NCI-H1417 (cell line): ENCODE results near the gene SLC22A23.
"Not testable (repeated sequence)": the region's sequence is repeated elsewhere in the genome, so short reads cannot be mapped to it uniquely, and the experiment has no call there.

Experiments used
- DNase-seq, 3 experiments: peaks; one replicate each; lab custom pipeline; 2025; lab: John Stamatoyannopoulos, UW

Gene SLC22A23

GRCh38 chr6:3263096-3263495 lies 193.8 kb downstream of the SLC22A23 start:
- no peak for DNase-seq

- DNase-seq = no peak
These were observed 194.9 kb downstream of the SLC22A23 start for GRCh38 chr6:3261921-3262320.

- DNase-seq = no peak
These were observed 195.4 kb downstream of the SLC22A23 start for GRCh38 chr6:3261518-3261820.

- no peak for DNase-seq
These were observed 195.9 kb downstream of the SLC22A23 start for GRCh38 chr6:3260772-3261517.

- no peak for DNase-seq
These were observed 196.6 kb downstream of the SLC22A23 start for GRCh38 chr6:3260296-3260695.

- peak; percentile 33 to 64 (median 55) for DNase-seq
These were observed 197.3 kb downstream of the SLC22A23 start for GRCh38 chr6:3259491-3259958.

- peak; percentile 88 to 90 (median 89) for DNase-seq
These were observed 197.9 kb downstream of the SLC22A23 start, which contains the start of gene PSMG4 for GRCh38 chr6:3258720-3259490. TSS of gene PSMG4 (plus strand) at chr6:3258947. CDS start at chr6:3259023, 76 bp downstream.

- DNase-seq = no peak
These were observed 198.6 kb downstream of the SLC22A23 start for GRCh38 chr6:3258201-3258600.

- DNase-seq = no peak
These were observed 203.3 kb downstream of the SLC22A23 start for GRCh38 chr6:3253597-3253961.

- DNase-seq = no peak
These were observed 203.8 kb downstream of the SLC22A23 start for GRCh38 chr6:3252861-3253596.

GRCh38 chr6:3252369-3252768 lies 204.5 kb downstream of the SLC22A23 start:
- no peak for DNase-seq

- DNase-seq = peak; percentile 70 to 82 (median 81)
These were observed 205.2 kb downstream of the SLC22A23 start for GRCh38 chr6:3251462-3252314.

GRCh38 chr6:3250231-3250675 lies 206.6 kb downstream of the SLC22A23 start:
- DNase-seq = no peak

GRCh38 chr6:3249821-3250220 lies 207.0 kb downstream of the SLC22A23 start:
- no peak for DNase-seq

GRCh38 chr6:3247255-3248146 lies 209.3 kb downstream of the SLC22A23 start:
- no peak for DNase-seq

- DNase-seq = no peak
These were observed 211.6 kb downstream of the SLC22A23 start for GRCh38 chr6:3245216-3245615.

GRCh38 chr6:3244832-3245161 lies 212.1 kb downstream of the SLC22A23 start:
- DNase-seq = not testable (repeated sequence)

GRCh38 chr6:3244003-3244831 lies 212.6 kb downstream of the SLC22A23 start:
- no peak for DNase-seq

GRCh38 chr6:3242768-3243167 lies 214.1 kb downstream of the SLC22A23 start:
- DNase-seq = no peak

- not testable (repeated sequence) for DNase-seq
These were observed 215.1 kb downstream of the SLC22A23 start for GRCh38 chr6:3241745-3242144.
